VCaP (cell line): ENCODE measurements around the gene FAM83B.

Experiments
- H3K27ac ChIP-seq: fragments of 450-650 bp; 2 replicates; pipeline ENCODE4 v1.5.1; 2017
- CTCF ChIP-seq: fragments of 450-650 bp; conservative IDR thresholded peaks from 2 replicates; pipeline ENCODE4 v1.5.1; 2017; ENCODE audit warnings: mild to moderate bottlenecking, moderate library complexity

FAM83B gene

GRCh38 chr6:54891536-54891935, 45.0 kb downstream of the FAM83B start:
- H3K27ac ChIP-seq, result no peak overlapping the region
- TF ChIP-seq CTCF, result no peak

GRCh38 chr6:54892831-54893230, 46.3 kb downstream of the FAM83B start:
- no peak overlapping the region for H3K27ac ChIP-seq
- TF ChIP-seq CTCF, result no peak

GRCh38 chr6:54893818-54894217, 47.2 kb downstream of the FAM83B start:
- no peak for TF ChIP-seq CTCF
- H3K27ac ChIP-seq, result no peak overlapping the region

- TF ChIP-seq CTCF, result no peak
- H3K27ac ChIP-seq, result no peak overlapping the region
These were observed 49.7 kb downstream of the FAM83B start for GRCh38 chr6:54896302-54896701.

GRCh38 chr6:54897462-54898189, 51.1 kb downstream of the FAM83B start:
- H3K27ac ChIP-seq, result no peak overlapping the region
- no peak for TF ChIP-seq CTCF

- no peak for TF ChIP-seq CTCF
These were observed 52.2 kb downstream of the FAM83B start for GRCh38 chr6:54898767-54899166.

GRCh38 chr6:54899442-54899841, 52.9 kb downstream of the FAM83B start:
- no peak overlapping the region for H3K27ac ChIP-seq

More at GRCh38 chr6:54898767-54899166, 52.2 kb downstream of the FAM83B start:
- no peak overlapping the region for H3K27ac ChIP-seq

More at GRCh38 chr6:54899442-54899841, 52.9 kb downstream of the FAM83B start:
- TF ChIP-seq CTCF, result no peak
